Ovary (tissue), 9 donors: ENCODE results near the gene ZRSR2. TPM values are rescaled to one million over a fixed set of nuclear protein-coding genes. Genes with fewer than 3 reads are reported as not detected.
A peak's percentile ranks its signal among the peaks of the same experiment; 100 is the strongest.

ENCODE experiments used
- DNase-seq, 5 donors: peaks; one replicate each; pipeline ENCODE4 v3.0.0-alpha.2; 2019 to 2020
- H3K27ac ChIP-seq, 2 donors: fragments of 200-600 bp; one replicate each; pipeline versions ENCODE4 v1.5.1 to v1.8.0; 2019 to 2022
- H3K27me3 ChIP-seq: fragments of 200-600 bp; one replicate; pipeline ENCODE4 v1.8.0; 2022
- H3K36me3 ChIP-seq: fragments of 200-600 bp; sonication (generic); one replicate; pipeline ENCODE4 v1.5.1; 2019
- H3K4me1 ChIP-seq: one replicate; pipeline ENCODE4 v1.8.1; 2013; ENCODE audit warnings: mild to moderate bottlenecking, moderate library complexity; ENCODE audit not compliant: insufficient read depth
- H3K4me3 ChIP-seq: fragments of 200-600 bp; sonication (generic); one replicate; pipeline ENCODE4 v1.5.1; 2017
- H3K9me3 ChIP-seq, 2 donors: fragments of 200-600 bp in 1 of 2; sonication (generic) in 1 of 2; one replicate each; pipeline versions ENCODE4 v1.5.1 to v1.8.1; 2013 to 2019; ENCODE audit warnings: mild to moderate bottlenecking in 1 of 2, moderate library complexity in 1 of 2
- EP300 ChIP-seq: sonication (generic); formaldehyde crosslinking; IDR thresholded peaks from one replicate; pipeline ENCODE4 v1.6.1; 2017; ENCODE audit warnings: antibody characterized with exemption
- POLR2A ChIP-seq: fragments of 450-650 bp; IDR thresholded peaks from one replicate; pipeline ENCODE4 v1.6.1; 2017; ENCODE audit warnings: antibody characterized with exemption, mild to moderate bottlenecking, moderate library complexity
- WGBS, 3 donors: extraction: QIAGEN DNeasy Blood & Tissue Kit in 1 of 3; methylation state at CpG; one replicate each; pipeline versions ENCODE4 v1.1.5 to v1.1.7; 2013 to 2017; 5-methylcytosine and 5-hydroxymethylcytosine counted together
- intact Hi-C, 4 donors: fragments of 100-400 bp; cut with DNase I; formaldehyde crosslinking; loops; one replicate each; pipeline versions ENCODE4 v1.11.0 to v1.15.1; 2022 to 2023
- polyA plus RNA-seq, 2 donors: library from polyadenylated mRNA; stranded (reverse); fragments of 200-250 nt in 1 of 2; fragments of 350-450 nt in 1 of 2; fragmentation: Illumina TruSeq in 1 of 2; extraction: RNeasy Lipid Tissue Mini Kit (QIAGEN cat#74804) in 1 of 2; gene quantifications; one replicate each; pipeline ENCODE4 v1.2.3, GENCODE V29; 2013 to 2014
- total RNA-seq, 7 donors: library from RNA; depleted of rRNA in 2 of 7; stranded (reverse); fragments of >200 nt in 2 of 7; fragmentation: NEBNext Ultra II Directional in 3 of 7; extraction: Animal tissue kit (Norgen Biotek cat#: 25700) in 3 of 7; gene quantifications; one replicate each; pipeline versions ENCODE4 v1.1.0 to v1.2.4, GENCODE V29; 2016 to 2023
- TF ChIP-seq, protein P1 (sequence below), 3 donors: fragments of 450-650 bp in 2 of 3; fragments of 200-600 bp in 1 of 3; IDR thresholded peaks; one replicate each; pipeline versions ENCODE4 v1.5.1 to v1.8.0; 2016 to 2022; ENCODE audit warnings: antibody characterized with exemption in 3 of 3, mild to moderate bottlenecking in 1 of 3
- donor health status: DM: no; HTN: no; CAD: no; lungs with moderate emphysema.
- donor health status: DM: no; HTN: no; CAD: no.
- donor health status: Bipolar disorder and iron deficiency.
- donor health status: DM: yes; HTN: yes; CAD: no.
- donor health status: DM: no; HTN: no; CAD: no.
- donor health status: DM: yes; HTN: yes; CAD: no.

The ZRSR2 gene
- total and polyA plus RNA-seq, 9 donors = 4.4 to 37.6 (median 11.8) TPM

DNA sequence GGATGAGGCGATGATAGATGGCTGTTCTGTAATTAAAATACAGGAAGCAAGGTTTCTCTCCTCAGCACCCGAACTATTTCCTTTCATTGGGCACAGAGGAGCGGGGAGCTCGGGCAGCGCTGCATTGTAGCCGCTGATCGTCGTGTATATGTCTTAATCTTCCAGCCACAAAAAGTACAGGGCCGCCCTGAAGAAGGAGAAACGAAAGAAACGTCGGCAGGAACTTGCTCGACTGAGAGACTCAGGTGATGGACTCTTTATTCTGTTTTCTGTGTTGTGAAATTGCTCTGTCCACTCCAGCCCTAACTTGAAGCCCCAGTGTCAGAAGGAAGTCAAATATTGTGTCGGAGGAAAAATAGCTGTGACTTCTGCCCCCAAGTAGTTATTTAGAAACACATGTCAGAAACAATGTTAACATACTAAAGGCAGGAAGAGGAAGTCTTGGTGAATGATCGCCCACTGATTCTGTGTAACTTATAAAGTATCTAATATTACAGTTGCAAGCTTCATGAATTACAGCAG, 546 bp downstream of the ZRSR2 start:
- no peaks in the 10 kb centered on the region for H3K36me3 ChIP-seq
- H3K27ac ChIP-seq = peak overlapping the region; percentile 66 to 67
- intact Hi-C loops = no loop called here
- H3K4me1 ChIP-seq = peaks cover 3% of the 10 kb centered on the region
- no peaks in the 10 kb centered on the region for H3K9me3 ChIP-seq
- peak overlapping the region; percentile 64 for H3K4me3 ChIP-seq
- no peak for DNase-seq
- 0 to 1% (median 1%) methylated on average over 15 of the region's 15 CpGs for WGBS, 3 donors
- TF ChIP-seq POLR2A (no peak), EP300 (no peak)
- TF ChIP-seq, protein P1, sequence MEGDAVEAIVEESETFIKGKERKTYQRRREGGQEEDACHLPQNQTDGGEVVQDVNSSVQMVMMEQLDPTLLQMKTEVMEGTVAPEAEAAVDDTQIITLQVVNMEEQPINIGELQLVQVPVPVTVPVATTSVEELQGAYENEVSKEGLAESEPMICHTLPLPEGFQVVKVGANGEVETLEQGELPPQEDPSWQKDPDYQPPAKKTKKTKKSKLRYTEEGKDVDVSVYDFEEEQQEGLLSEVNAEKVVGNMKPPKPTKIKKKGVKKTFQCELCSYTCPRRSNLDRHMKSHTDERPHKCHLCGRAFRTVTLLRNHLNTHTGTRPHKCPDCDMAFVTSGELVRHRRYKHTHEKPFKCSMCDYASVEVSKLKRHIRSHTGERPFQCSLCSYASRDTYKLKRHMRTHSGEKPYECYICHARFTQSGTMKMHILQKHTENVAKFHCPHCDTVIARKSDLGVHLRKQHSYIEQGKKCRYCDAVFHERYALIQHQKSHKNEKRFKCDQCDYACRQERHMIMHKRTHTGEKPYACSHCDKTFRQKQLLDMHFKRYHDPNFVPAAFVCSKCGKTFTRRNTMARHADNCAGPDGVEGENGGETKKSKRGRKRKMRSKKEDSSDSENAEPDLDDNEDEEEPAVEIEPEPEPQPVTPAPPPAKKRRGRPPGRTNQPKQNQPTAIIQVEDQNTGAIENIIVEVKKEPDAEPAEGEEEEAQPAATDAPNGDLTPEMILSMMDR (IDR thresholded peaks at IDR 0.05) = no peak
- H3K27me3 ChIP-seq = no peaks in the 10 kb centered on the region

DNA sequence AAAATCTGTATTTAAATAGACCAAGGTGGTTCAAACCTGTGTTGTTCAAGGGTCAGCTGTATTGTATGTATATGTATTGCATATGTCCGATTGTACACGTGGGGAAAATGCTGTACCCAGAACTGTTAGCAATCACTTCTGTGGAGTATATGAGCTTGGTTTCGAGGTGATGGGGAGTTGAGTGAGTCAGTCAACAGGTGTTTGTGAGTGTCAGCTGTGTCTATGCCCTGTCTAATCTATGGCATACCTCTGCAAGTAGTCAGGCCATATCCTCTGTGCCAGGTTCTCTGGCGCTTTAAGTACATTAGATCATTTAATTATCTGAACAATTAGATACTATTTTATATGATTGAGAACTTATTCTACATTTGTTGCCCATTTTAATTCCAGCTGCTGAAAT, 7.4 kb downstream of the ZRSR2 start:
- intact Hi-C loops = no loop called here

DNA sequence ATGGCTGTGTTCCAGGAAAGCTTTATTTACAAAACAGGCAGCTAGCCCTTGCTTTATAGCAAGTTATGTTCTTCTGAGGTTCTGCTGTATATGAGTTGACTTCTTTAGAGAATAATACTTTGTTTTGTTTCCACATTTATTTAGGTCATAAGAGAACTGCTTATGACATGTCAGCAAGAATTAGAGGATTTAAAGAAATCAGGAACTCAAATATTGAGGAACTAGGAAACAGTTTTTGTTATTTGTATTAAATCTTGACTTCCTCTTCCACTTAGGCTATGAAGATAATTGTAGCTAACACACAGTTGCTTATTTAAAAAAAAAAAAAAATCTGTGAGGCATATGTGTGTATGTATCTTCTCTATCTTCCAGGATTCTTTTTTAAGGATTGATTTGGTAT, 14.3 kb downstream of the ZRSR2 start:
- Histone ChIP-seq H3K27ac (no peak overlapping the region), H3K9me3 (no peaks in the 10 kb centered on the region), H3K4me3 (no peak overlapping the region), H3K27me3 (no peaks in the 10 kb centered on the region), H3K36me3 (no peaks in the 10 kb centered on the region), H3K4me1 (no peaks in the 10 kb centered on the region)
- no peak for DNase-seq
- intact Hi-C loops = no loop called here
- no peak for TF ChIP-seq POLR2A

More for the DNA sequence above, 7.4 kb downstream of the ZRSR2 start:
- H3K27me3 ChIP-seq = no peaks in the 10 kb centered on the region
- no peak overlapping the region for H3K27ac ChIP-seq
- WGBS, 3 donors = 96 to 97% (median 97%) methylated on average over 4 of the region's 4 CpGs
- H3K4me3 ChIP-seq = no peak overlapping the region
- no peak for DNase-seq
- no peaks in the 10 kb centered on the region for H3K36me3 ChIP-seq
- TF ChIP-seq POLR2A (no peak), EP300 (no peak)
- TF ChIP-seq, protein P1 (IDR thresholded peaks at IDR 0.05) = no peak
- H3K4me1 ChIP-seq = no peaks in the 10 kb centered on the region
- H3K9me3 ChIP-seq = no peaks in the 10 kb centered on the region

DNA sequence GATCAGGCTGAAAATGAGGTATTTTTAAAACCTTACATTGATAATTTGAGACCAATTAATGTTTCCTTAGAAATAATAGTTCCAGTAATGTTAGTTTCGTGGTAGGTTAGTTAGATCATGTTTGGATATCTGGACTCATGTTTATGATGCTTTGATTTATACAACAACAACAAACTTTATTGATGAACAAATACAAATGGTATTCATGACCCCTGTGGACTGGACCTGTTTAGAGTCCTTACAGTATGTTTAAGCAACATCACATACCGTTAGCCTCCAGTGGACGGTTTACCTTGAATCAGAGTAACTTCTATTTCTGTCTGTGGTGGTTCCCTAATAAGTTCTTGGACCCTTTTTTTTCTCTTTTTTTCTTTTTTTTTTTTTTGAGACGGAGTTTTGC, 18.0 kb downstream of the ZRSR2 start:
- intact Hi-C loops = no loop called here
- H3K4me1 ChIP-seq = no peaks in the 10 kb centered on the region
- no peaks in the 10 kb centered on the region for H3K36me3 ChIP-seq
- no peak overlapping the region for H3K27ac ChIP-seq
- TF ChIP-seq EP300 (no peak), POLR2A (no peak)
- TF ChIP-seq, protein P1 (IDR thresholded peaks at IDR 0.05) = no peak
- DNase-seq = no peak
- H3K27me3 ChIP-seq = no peaks in the 10 kb centered on the region
- 96% methylated on average over 4 of the region's 4 CpGs for WGBS, 3 donors
- no peaks in the 10 kb centered on the region for H3K9me3 ChIP-seq
- H3K4me3 ChIP-seq = no peak overlapping the region

DNA sequence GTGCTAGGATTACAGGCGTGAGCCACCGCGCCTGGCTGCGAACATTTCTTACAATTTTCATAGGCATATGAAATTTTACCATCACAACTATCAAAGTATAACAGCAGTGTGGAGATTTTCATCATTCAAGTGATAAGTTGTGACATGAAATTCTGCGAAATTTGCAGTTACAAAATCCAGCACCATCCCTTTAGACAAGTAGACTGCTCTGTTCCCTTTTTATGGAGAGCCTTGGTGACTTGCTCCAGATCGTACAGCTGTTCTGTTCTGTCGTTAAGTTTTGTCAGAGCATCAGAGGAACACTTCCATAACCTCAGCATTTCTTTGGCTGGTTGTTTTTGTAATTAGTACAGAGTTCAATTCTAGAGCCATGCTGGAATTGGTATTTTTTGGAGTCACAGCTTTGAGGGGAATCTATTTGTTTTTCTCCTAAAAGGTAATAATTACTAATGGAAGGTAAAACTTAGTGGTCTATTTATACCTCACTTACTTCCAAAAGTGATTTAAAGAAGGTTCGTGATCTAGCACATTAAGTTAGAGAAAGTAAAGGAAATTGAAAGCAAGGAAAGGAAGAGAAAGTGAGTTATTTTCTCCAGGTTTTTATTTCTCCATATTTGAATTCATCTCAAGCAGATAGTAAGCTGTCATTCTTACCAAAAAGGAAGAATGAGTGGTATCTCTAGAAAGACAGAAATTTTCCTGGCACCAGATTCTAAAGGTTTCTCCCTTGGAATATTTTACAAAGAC, 22.1 kb downstream of the ZRSR2 start:
- no peak for TF ChIP-seq POLR2A
- TF ChIP-seq, protein P1 (IDR thresholded peaks at IDR 0.05) = no peak
- no peak for TF ChIP-seq EP300
- H3K36me3 ChIP-seq = no peaks in the 10 kb centered on the region
- H3K4me1 ChIP-seq = no peaks in the 10 kb centered on the region
- DNase-seq = no peak
- no peaks in the 10 kb centered on the region for H3K9me3 ChIP-seq
- intact Hi-C loops = no loop called here
- no peak overlapping the region for H3K27ac ChIP-seq
- H3K27me3 ChIP-seq = no peaks in the 10 kb centered on the region
- H3K4me3 ChIP-seq = no peak overlapping the region
- 93 to 95% (median 95%) methylated on average over 8 of the region's 8 CpGs for WGBS, 3 donors
